KMS-11 (cell line): ENCODE measurements around the gene ZNF287.
"Not testable (repeated sequence)": the region's sequence is repeated elsewhere in the genome, so short reads cannot be mapped to it uniquely, and the experiment has no call there.

ENCODE experiments used
- H2AFZ ChIP-seq: fragments of 200-600 bp; sonication (generic); 2 replicates; pipeline ENCODE4 v1.6.1; 2016; ENCODE audit warnings: antibody characterized with exemption, mixed run types, low read depth
- H3K27ac ChIP-seq: fragments of 200-600 bp; sonication (generic); 2 replicates; pipeline ENCODE4 v1.6.1; 2016; ENCODE audit warnings: mild to moderate bottlenecking, mixed run types
- H3K27me3 ChIP-seq: fragments of 200-600 bp; sonication (generic); 2 replicates; pipeline ENCODE4 v1.6.1; 2017; ENCODE audit warnings: mild to moderate bottlenecking, low read depth, mixed run types, moderate library complexity; ENCODE audit not compliant: insufficient read depth
- H3K36me3 ChIP-seq: fragments of 200-600 bp; sonication (generic); 2 replicates; pipeline ENCODE4 v1.6.1; 2017; ENCODE audit warnings: mild to moderate bottlenecking, mixed run types; ENCODE audit not compliant: insufficient read depth
- H3K4me1 ChIP-seq: fragments of 200-600 bp; sonication (generic); 2 replicates; pipeline ENCODE4 v1.6.1; 2016; ENCODE audit warnings: mild to moderate bottlenecking, low read depth, mixed run types; ENCODE audit not compliant: poor library complexity, severe bottlenecking
- H3K4me2 ChIP-seq: fragments of 200-600 bp; sonication (generic); 2 replicates; pipeline ENCODE4 v1.7.0; 2016; ENCODE audit warnings: mild to moderate bottlenecking, mixed run types
- H3K4me3 ChIP-seq: fragments of 200-600 bp; sonication (generic); IDR thresholded peaks from 2 replicates; pipeline ENCODE4 v1.6.1; 2017; ENCODE audit warnings: low read depth, low read length, mixed read lengths; ENCODE audit not compliant: insufficient read depth
- H3K79me2 ChIP-seq: fragments of 200-600 bp; sonication (generic); 2 replicates; pipeline ENCODE4 v1.6.1; 2016; ENCODE audit warnings: low read depth, mixed run types; ENCODE audit not compliant: insufficient read depth
- H3K9ac ChIP-seq: fragments of 200-600 bp; sonication (generic); 2 replicates; pipeline ENCODE4 v1.6.1; 2016; ENCODE audit warnings: mild to moderate bottlenecking, mixed run types
- H4K20me1 ChIP-seq: fragments of 200-600 bp; sonication (generic); 2 replicates; pipeline ENCODE4 v1.6.1; 2016; ENCODE audit warnings: mild to moderate bottlenecking, mixed run types; ENCODE audit not compliant: insufficient read depth
- CTCF ChIP-seq: fragments of 200-600 bp; sonication (generic); conservative IDR thresholded peaks from 2 replicates; pipeline ENCODE4 v1.6.1; 2017; ENCODE audit warnings: low read depth, mild to moderate bottlenecking, antibody characterized with exemption, low read length, moderate library complexity, mixed read lengths

ZNF287 gene

GRCh38 chr17:16537130-16537458 lies 31.9 kb downstream of the ZNF287 start:
- no peak overlapping the region for H3K4me2 ChIP-seq
- H4K20me1 ChIP-seq = no peaks in the 10 kb centered on the region
- H3K27ac ChIP-seq = no peak overlapping the region
- H3K9ac ChIP-seq = no peak overlapping the region
- no peaks in the 10 kb centered on the region for H3K36me3 ChIP-seq
- TF ChIP-seq CTCF = no peak
- no peak overlapping the region for H3K4me3 ChIP-seq
- H3K4me1 ChIP-seq = no peaks in the 10 kb centered on the region
- H3K79me2 ChIP-seq = no peaks in the 10 kb centered on the region
- H2AFZ ChIP-seq = no peak overlapping the region
- no peaks in the 10 kb centered on the region for H3K27me3 ChIP-seq

- Histone ChIP-seq H3K4me1 (no peaks in the 10 kb centered on the region), H3K27ac (no peak overlapping the region), H3K36me3 (no peaks in the 10 kb centered on the region), H3K79me2 (no peaks in the 10 kb centered on the region), H3K4me2 (no peak overlapping the region), H4K20me1 (no peaks in the 10 kb centered on the region), H3K9ac (no peak overlapping the region), H3K27me3 (no peaks in the 10 kb centered on the region), H3K4me3 (no peak overlapping the region), H2AFZ (no peak overlapping the region)
- TF ChIP-seq CTCF = no peak
Observed at GRCh38 chr17:16534236-16534635, 34.8 kb downstream of the ZNF287 start.

GRCh38 chr17:16529906-16530305 lies 39.1 kb downstream of the ZNF287 start:
- no peak for TF ChIP-seq CTCF
- Histone ChIP-seq H3K79me2 (no peaks in the 10 kb centered on the region), H3K36me3 (no peaks in the 10 kb centered on the region), H3K4me1 (no peaks in the 10 kb centered on the region), H3K4me2 (no peak overlapping the region), H3K27me3 (no peaks in the 10 kb centered on the region), H2AFZ (no peak overlapping the region), H4K20me1 (no peaks in the 10 kb centered on the region), H3K9ac (no peak overlapping the region), H3K27ac (no peak overlapping the region), H3K4me3 (no peak overlapping the region)

- Histone ChIP-seq H2AFZ (no peak overlapping the region), H3K36me3 (no peaks in the 10 kb centered on the region)
- TF ChIP-seq CTCF = no peak
Observed at GRCh38 chr17:16527298-16527697, 41.7 kb downstream of the ZNF287 start.

GRCh38 chr17:16525556-16525955 lies 43.4 kb downstream of the ZNF287 start:
- H3K4me3 ChIP-seq, H3K36me3 ChIP-seq, H4K20me1 ChIP-seq, H3K27me3 ChIP-seq, H3K4me2 ChIP-seq, H3K4me1 ChIP-seq, H3K79me2 ChIP-seq, H3K27ac ChIP-seq, H2AFZ ChIP-seq, H3K9ac ChIP-seq: not testable (repeated sequence)

More at GRCh38 chr17:16527298-16527697, 41.7 kb downstream of the ZNF287 start:
- H3K27me3 ChIP-seq = no peaks in the 10 kb centered on the region
- no peak overlapping the region for H3K27ac ChIP-seq
- H4K20me1 ChIP-seq = no peaks in the 10 kb centered on the region
- no peak overlapping the region for H3K9ac ChIP-seq
- no peak overlapping the region for H3K4me3 ChIP-seq
- H3K79me2 ChIP-seq = no peaks in the 10 kb centered on the region
- no peaks in the 10 kb centered on the region for H3K4me1 ChIP-seq
- no peak overlapping the region for H3K4me2 ChIP-seq
